Measurements from ENCODE around the gene FCER1G. TPM values are rescaled to one million over a fixed set of nuclear protein-coding genes. Genes with fewer than 3 reads are reported as not detected.

The FCER1G gene
- total and polyA plus RNA-seq, 2 experiments from 2014 or later: 4.3 to 4.8 TPM

- no peak overlapping the region for H3K4me3 ChIP-seq
- H3K9me3 ChIP-seq (ENCODE audit: low read depth): no peaks in the 10 kb centered on the region
- H3K9me2 ChIP-seq (replicated peaks; ENCODE audit: insufficient read depth): no peaks in the 10 kb centered on the region
- peak overlapping the region; percentile 76 for H3K4me2 ChIP-seq
- H4K20me1 ChIP-seq (ENCODE audit: insufficient read depth, poor library complexity, severe bottlenecking): no peaks in the 10 kb centered on the region
- TF ChIP-seq, protein P1, sequence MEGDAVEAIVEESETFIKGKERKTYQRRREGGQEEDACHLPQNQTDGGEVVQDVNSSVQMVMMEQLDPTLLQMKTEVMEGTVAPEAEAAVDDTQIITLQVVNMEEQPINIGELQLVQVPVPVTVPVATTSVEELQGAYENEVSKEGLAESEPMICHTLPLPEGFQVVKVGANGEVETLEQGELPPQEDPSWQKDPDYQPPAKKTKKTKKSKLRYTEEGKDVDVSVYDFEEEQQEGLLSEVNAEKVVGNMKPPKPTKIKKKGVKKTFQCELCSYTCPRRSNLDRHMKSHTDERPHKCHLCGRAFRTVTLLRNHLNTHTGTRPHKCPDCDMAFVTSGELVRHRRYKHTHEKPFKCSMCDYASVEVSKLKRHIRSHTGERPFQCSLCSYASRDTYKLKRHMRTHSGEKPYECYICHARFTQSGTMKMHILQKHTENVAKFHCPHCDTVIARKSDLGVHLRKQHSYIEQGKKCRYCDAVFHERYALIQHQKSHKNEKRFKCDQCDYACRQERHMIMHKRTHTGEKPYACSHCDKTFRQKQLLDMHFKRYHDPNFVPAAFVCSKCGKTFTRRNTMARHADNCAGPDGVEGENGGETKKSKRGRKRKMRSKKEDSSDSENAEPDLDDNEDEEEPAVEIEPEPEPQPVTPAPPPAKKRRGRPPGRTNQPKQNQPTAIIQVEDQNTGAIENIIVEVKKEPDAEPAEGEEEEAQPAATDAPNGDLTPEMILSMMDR (IDR thresholded peaks at IDR 0.05; ENCODE audit: poor library complexity): no peak
- no peak for TF ChIP-seq EZH2 (IDR thresholded peaks at IDR 0.05; ENCODE audit: borderline replicate concordance)
- no peak for TF ChIP-seq EZH2phosphoT487 (IDR thresholded peaks at IDR 0.05; ENCODE audit: low read depth, severe bottlenecking, unreplicated experiment)
- WGBS (ENCODE audit: low lambda C conversion rate, missing lambda C conversion rate): 95% methylated on average over 7 of the region's 7 CpGs
- no peaks in the 10 kb centered on the region for H3K79me2 ChIP-seq
- H3K4me1 ChIP-seq (ENCODE audit: insufficient read depth): peaks cover 28% of the 10 kb centered on the region
- DNase-seq (ENCODE audit: low spot score): no peak
- no peak overlapping the region for H2AFZ ChIP-seq
- no peaks in the 10 kb centered on the region for H3K27me3 ChIP-seq
- peak overlapping the region; percentile 96 for H3K27ac ChIP-seq
- H3K36me3 ChIP-seq (replicated peaks; ENCODE audit: insufficient read depth, low read depth): no peaks in the 10 kb centered on the region
Observed at GRCh38 chr1:161196111-161196510, 19.0 kb upstream of the FCER1G start.

DNA sequence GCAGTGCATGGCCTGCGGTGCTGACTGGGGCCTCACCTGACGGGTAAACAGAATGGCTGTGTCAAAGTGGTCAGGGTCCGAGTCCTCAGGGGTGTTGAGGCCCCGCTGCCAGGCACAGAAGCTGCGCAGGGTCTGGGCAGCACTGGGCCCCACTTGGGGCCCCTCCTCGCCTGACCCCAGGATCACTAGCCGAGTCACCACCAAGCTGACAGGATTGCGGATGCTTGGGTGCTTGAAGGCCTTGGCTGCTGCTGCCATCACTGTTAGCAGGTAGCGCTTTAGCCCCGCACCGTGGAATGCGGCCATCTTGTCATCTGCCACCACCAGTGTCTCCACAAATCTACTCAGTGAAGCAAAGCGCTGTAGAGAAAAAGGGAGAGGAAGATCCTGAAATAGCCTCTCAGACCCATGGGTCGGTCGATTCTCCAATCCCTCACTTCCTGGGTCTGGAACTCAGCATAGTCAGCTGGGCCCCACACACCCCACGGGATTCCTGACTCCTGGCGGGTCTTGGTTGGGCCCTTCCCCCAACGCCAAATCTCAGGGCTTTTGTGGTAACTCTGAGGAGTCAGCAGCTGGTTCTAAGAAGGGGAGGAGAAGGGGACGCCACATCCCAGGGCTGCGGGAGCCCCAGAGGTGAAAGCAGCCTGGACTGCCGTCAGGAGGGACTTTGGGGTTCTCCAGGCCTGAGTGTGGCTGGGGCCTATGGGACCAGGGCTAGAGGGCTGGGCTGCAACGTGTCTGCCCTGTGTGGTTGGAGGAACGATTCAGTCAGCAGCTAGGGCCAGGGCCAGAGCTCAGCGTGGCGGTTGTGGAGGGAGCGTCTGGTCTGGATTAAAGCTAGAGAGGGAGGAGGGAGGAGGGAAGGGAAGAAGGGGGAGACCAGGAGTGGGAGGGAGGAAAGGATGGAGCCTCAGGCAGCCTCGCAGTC lies 18.3 kb upstream of the FCER1G start:
- TF ChIP-seq, protein P1 (IDR thresholded peaks at IDR 0.05; ENCODE audit: poor library complexity): no peak
- TF ChIP-seq EZH2 (IDR thresholded peaks at IDR 0.05; ENCODE audit: borderline replicate concordance) (no peak), EZH2phosphoT487 (IDR thresholded peaks at IDR 0.05; ENCODE audit: low read depth, severe bottlenecking, unreplicated experiment) (no peak)
- H3K27ac ChIP-seq: peak overlapping the region; percentile 96
- no peaks in the 10 kb centered on the region for H3K9me3 ChIP-seq (ENCODE audit: low read depth)
- peak overlapping the region; percentile 76 for H3K4me2 ChIP-seq
- peaks cover 35% of the 10 kb centered on the region for H3K4me1 ChIP-seq (ENCODE audit: insufficient read depth)
- H3K79me2 ChIP-seq: no peaks in the 10 kb centered on the region
- no peaks in the 10 kb centered on the region for H3K27me3 ChIP-seq
- peak overlapping the region; percentile 25 for H2AFZ ChIP-seq
- no peak overlapping the region for H3K4me3 ChIP-seq
- DNase-seq (ENCODE audit: low spot score): peak; percentile 73
- no peaks in the 10 kb centered on the region for H3K9me2 ChIP-seq (replicated peaks; ENCODE audit: insufficient read depth)
- no peaks in the 10 kb centered on the region for H3K36me3 ChIP-seq (replicated peaks; ENCODE audit: insufficient read depth, low read depth)
- 66% methylated on average over 27 of the region's 27 CpGs for WGBS (ENCODE audit: low lambda C conversion rate, missing lambda C conversion rate)
- H4K20me1 ChIP-seq (ENCODE audit: insufficient read depth, poor library complexity, severe bottlenecking): no peaks in the 10 kb centered on the region

DNA sequence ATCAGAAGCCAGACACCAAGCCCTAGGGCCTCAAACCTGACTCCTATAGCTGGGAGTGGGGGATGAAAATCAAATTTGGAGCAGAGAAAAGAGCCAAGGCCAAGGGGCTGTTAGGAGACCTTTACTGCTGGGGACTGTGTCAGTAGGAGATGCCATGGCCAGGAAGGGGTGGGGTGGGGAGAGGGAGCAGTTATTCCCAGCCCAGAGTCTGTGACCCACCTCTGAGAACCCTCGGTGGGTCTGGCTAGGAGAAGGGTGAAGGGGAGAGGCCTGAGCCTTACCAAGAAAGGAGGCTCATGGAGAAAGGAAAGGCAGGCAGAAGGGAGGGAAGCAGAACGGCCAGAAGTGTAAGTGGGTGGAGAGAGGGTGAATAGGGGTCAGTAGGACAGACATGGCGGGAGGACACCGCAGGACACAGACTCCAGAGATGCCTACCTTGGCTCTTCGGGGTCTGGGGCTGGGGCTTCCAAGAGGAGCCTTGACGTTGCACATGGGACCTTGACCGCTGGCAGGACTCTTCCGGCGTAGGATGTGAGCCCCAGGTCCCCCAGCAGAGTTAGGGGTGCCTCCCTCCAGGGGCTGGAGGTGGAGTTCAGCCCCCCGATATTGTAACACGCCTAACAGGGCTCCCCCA lies 17.4 kb upstream of the FCER1G start:
- peak overlapping the region; percentile 76 for H3K4me2 ChIP-seq
- H3K27me3 ChIP-seq: no peaks in the 10 kb centered on the region
- peaks cover 2% of the 10 kb centered on the region for H3K79me2 ChIP-seq
- no peak overlapping the region for H3K4me3 ChIP-seq
- no peaks in the 10 kb centered on the region for H3K36me3 ChIP-seq (replicated peaks; ENCODE audit: insufficient read depth, low read depth)
- WGBS (ENCODE audit: low lambda C conversion rate, missing lambda C conversion rate): 76% methylated on average over 11 of the region's 11 CpGs
- TF ChIP-seq, protein P1 (IDR thresholded peaks at IDR 0.05; ENCODE audit: poor library complexity): no peak
- TF ChIP-seq EZH2phosphoT487 (IDR thresholded peaks at IDR 0.05; ENCODE audit: low read depth, severe bottlenecking, unreplicated experiment) (no peak), EZH2 (IDR thresholded peaks at IDR 0.05; ENCODE audit: borderline replicate concordance) (no peak)
- H3K4me1 ChIP-seq (ENCODE audit: insufficient read depth): peaks cover 35% of the 10 kb centered on the region
- H4K20me1 ChIP-seq (ENCODE audit: insufficient read depth, poor library complexity, severe bottlenecking): no peaks in the 10 kb centered on the region
- no peak for DNase-seq (ENCODE audit: low spot score)
- H3K27ac ChIP-seq: peak overlapping the region; percentile 96
- no peaks in the 10 kb centered on the region for H3K9me3 ChIP-seq (ENCODE audit: low read depth)
- no peaks in the 10 kb centered on the region for H3K9me2 ChIP-seq (replicated peaks; ENCODE audit: insufficient read depth)
- no peak overlapping the region for H2AFZ ChIP-seq

Measured in hepatocyte (in vitro differentiated cells).